ENCODE data around the gene ERCC1. TPM values are rescaled to one million over a fixed set of nuclear protein-coding genes. Genes with fewer than 3 reads are reported as not detected.
"Not testable (repeated sequence)": the region's sequence is repeated elsewhere in the genome, so short reads cannot be mapped to it uniquely, and the experiment has no call there.

The ERCC1 gene
- total RNA-seq, 1 donor from 2014 or later: 71.6 TPM

DNA sequence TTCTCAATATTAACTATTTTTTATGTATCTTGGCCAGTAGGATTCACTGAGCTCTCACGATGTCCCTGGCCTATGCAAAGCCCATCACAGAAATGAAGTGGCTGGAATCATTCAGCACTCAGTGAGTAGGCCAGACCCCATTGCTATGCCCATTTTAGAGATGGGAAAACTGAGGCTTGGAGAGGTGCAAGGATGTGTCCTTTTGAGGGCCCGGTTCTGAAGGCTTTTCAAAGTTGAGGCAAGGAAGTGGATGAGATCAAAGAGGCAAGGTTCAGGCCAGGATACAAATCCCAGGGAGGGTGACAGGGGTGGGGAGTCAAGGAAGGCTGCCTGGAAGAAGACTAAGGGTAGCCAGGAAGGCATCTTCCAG is 18.7 kb upstream of the ERCC1 start:
- H3K4me3 ChIP-seq (ENCODE audit: low read depth, low read length): no peak overlapping the region
- DNase-seq (ENCODE audit: low read depth): no peak
- TF ChIP-seq, protein P1, sequence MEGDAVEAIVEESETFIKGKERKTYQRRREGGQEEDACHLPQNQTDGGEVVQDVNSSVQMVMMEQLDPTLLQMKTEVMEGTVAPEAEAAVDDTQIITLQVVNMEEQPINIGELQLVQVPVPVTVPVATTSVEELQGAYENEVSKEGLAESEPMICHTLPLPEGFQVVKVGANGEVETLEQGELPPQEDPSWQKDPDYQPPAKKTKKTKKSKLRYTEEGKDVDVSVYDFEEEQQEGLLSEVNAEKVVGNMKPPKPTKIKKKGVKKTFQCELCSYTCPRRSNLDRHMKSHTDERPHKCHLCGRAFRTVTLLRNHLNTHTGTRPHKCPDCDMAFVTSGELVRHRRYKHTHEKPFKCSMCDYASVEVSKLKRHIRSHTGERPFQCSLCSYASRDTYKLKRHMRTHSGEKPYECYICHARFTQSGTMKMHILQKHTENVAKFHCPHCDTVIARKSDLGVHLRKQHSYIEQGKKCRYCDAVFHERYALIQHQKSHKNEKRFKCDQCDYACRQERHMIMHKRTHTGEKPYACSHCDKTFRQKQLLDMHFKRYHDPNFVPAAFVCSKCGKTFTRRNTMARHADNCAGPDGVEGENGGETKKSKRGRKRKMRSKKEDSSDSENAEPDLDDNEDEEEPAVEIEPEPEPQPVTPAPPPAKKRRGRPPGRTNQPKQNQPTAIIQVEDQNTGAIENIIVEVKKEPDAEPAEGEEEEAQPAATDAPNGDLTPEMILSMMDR (conservative IDR thresholded peaks at IDR 0.05; ENCODE audit: low read depth, low read length): no peak

DNA sequence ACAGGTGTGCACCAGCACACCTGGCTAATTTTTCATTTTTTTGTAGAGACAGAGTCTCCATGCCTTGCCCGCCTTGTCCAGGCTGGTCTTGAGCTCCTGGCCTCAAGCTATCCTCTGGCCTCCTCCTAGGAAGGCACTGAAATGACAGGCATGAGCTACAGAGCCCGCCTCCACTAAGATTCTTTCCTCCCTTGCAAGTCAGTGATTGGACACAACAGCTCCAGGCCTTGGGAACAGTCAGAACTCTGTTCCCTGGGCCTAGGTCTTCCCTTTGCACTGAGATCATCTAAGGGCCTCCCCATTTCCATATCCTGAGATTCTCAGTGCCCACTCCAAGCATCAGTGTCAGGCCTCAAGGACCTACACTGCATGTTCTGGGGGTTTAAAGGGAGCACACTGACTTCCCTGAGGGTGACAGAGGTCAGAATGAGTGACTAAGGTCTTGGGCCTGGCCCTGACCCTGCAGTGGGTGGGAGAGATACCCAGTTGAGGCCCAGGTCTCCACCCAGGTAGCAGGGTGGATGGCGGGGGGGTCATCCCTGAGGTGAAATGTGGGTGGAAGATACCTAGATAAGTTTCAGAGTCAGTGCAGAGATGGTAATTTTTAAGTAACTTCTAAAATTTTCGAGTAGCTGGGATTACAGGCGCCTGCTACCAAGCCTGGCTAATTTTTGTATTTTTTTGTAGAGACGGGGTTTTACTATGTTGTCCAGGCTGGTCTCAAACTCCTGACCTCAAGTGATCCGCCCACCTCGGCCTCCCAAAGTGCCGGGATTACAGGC is 17.3 kb upstream of the ERCC1 start:
- DNase-seq (ENCODE audit: low read depth): no peak
- H3K4me3 ChIP-seq (ENCODE audit: low read depth, low read length): no peak overlapping the region
- TF ChIP-seq, protein P1 (conservative IDR thresholded peaks at IDR 0.05; ENCODE audit: low read depth, low read length): no peak

DNA sequence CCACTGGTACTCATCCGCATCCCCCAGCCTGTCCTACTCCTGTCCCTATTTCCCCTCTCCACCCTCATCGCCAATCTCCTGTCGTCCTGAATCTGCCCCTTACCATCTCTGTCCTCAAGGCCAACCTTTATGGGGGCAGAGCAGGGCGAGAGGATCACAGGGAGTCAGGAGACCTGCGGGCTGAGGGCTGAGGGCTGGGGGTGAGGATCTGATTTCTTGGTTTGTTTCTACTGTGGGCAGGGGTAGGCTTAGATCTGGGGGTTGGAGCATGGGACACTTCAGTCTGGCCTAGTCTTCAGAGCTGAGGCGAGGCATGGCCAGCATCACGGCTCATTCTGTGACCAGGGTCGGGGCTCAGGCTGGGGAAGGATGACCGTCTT is 16.5 kb upstream of the ERCC1 start:
- peak overlapping the region; percentile 66 for H3K4me3 ChIP-seq (ENCODE audit: low read depth, low read length)
- no peak for DNase-seq (ENCODE audit: low read depth)
- TF ChIP-seq, protein P1 (conservative IDR thresholded peaks at IDR 0.05; ENCODE audit: low read depth, low read length): no peak

DNA sequence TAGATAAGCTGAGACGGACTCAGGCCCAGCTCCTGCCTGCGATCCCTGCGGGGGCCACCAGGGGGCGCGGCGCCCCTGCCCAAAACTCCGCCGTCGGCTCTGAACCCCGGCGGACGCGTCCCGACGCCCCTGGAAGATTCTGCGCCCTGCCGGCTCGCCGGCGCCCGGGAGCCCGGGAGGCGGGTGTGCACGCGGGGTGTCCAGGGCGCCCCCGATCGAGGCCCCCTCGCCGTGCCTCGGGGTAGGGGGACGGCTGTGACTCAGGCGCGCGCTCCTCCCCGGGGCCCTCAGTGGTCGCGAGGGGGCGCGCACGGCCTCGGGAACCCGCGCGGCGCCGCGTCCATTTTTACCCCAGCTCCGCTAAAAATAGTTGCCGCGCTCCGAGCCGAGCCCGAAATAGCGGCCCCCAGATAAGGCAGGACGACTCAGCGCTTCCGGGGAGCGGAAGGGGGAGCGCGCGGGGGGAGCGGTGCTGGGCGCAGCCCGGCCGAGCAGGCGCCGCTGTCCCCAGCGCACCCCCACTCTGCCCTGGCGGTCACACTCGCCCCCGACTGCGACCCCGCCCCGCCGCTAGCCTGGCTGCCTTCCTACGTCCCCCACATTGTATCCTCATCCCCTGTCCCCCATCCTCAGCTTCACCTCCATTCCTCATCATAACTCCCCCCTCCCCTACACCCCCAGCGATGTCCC is 16.0 kb upstream of the ERCC1 start:
- H3K4me3 ChIP-seq (ENCODE audit: low read depth, low read length): peak overlapping the region; percentile 66
- DNase-seq (ENCODE audit: low read depth): no peak
- TF ChIP-seq, protein P1 (conservative IDR thresholded peaks at IDR 0.05; ENCODE audit: low read depth, low read length): peak; percentile 92

DNA sequence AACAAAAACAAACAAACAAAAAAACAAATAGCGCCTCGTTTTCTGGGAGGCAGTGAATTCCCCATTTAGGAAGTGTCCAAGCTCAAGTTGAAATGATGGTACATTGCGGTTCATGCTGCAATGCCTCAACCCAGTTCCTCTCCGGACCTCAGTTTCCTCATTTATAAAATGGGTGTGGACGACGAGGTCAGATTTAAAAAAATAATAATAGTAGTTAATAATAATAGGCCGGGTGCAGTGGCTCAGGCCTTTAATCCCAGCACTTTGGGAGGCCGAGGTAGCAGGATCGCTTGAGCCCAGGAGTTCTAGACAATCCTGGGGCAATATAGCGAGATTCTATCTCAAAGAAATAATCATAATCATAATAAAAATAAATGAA is 15.5 kb upstream of the ERCC1 start:
- TF ChIP-seq, protein P1 (conservative IDR thresholded peaks at IDR 0.05; ENCODE audit: low read depth, low read length): no peak
- DNase-seq (ENCODE audit: low read depth): no peak
- H3K4me3 ChIP-seq (ENCODE audit: low read depth, low read length): peak overlapping the region; percentile 66

DNA sequence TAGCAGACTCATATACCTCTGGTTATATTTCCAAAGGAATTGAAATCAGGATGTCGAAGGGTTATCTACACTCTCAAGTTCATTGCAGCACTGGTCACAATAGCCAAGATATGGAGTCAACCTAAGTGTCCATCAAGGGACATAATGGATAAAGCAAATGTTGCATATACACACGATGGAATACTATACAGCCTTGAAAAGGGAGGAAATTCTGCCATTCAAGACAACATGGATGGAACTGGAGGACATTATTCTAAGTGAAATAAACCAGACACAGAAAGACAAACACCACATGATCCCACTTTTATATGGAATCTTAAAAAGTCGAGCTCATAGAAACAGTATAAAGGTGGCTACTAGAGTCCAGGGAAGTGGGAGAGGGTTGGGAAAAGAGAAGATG is 13.6 kb upstream of the ERCC1 start:
- TF ChIP-seq, protein P1 (conservative IDR thresholded peaks at IDR 0.05; ENCODE audit: low read depth, low read length): no peak

DNA sequence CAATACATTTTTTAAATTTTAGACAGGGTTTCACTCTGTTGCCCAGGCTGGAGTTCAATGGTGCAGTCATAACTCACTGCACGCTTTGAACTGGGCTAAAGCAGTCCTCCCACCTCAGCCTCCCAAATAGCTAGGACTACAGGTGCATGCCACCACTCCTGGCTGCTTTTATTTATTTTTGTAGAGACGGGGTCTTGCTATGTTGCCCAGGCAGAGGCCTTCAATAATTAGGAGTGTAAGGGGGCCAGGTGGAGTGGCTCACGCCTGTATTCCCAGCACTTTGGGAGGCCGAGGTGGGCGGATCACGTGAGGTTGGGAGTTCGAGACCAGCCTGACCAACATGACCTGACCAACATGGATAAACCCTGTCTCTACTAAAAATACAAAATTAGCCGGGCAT is 8.8 kb upstream of the ERCC1 start:
- not testable (repeated sequence) for H3K4me3 ChIP-seq (ENCODE audit: low read depth, low read length); DNase-seq (ENCODE audit: low read depth)

More for the DNA sequence above, 13.6 kb upstream of the ERCC1 start:
- no peak for DNase-seq (ENCODE audit: low read depth)
- no peak overlapping the region for H3K4me3 ChIP-seq (ENCODE audit: low read depth, low read length)

DNA sequence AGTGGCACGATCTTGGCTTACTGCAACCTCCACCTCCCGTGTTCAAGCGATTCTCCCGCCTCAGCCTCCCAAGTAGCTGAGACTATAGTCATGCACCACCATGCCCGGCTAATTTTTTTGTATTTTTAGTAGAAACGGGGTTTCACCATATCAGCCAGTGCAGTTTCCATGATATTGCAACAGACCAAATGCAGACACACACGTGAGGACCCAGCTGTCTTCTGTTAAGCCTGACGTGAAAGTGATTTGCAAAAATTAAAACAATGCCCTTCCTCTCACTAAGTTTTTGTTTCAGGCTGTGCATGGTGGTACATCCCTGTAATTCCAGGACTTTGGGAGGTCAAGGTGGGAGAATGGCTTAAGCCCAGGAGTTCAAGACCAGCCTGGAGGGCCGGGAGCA is 7.3 kb upstream of the ERCC1 start:
- H3K4me3 ChIP-seq (ENCODE audit: low read depth, low read length); DNase-seq (ENCODE audit: low read depth): not testable (repeated sequence)

DNA sequence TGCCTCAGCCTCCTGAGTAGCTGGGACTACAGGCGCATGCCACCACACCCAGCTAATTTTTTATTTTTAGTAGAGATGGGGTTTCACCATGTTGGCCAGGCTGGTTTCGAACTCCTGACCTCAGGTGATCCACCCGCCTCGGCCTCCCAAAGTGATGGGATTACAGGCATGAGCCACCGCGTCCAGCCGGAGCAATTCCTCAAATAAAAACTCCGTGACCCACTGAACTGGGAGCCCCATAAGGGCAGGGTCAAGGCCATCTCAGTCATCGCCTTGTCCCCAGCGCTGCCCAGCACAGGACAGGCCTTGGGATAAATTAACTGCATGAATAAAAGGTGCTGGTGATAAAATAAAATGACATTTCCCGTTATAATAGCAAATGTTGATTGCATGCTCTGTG is 6.2 kb upstream of the ERCC1 start:
- DNase-seq (ENCODE audit: low read depth): not testable (repeated sequence)

More for the DNA sequence above, 6.2 kb upstream of the ERCC1 start:
- not testable (repeated sequence) for H3K4me3 ChIP-seq (ENCODE audit: low read depth, low read length)
